HEK293T (cell line): Measurements from ENCODE around the gene SACS.

Experiments
- BHLHE40 ChIP-seq: fragments of 450-650 bp; IDR thresholded peaks from 2 replicates; pipeline ENCODE4 v1.6.1; 2016; ENCODE audit warnings: mild to moderate bottlenecking, moderate library complexity, borderline replicate concordance
- ELF4 ChIP-seq: fragments of 450-650 bp; IDR thresholded peaks from 2 replicates; pipeline ENCODE4 v1.6.1; 2017; ENCODE audit warnings: antibody characterized with exemption
- FOXK2 ChIP-seq: fragments of 450-650 bp; IDR thresholded peaks from 2 replicates; pipeline ENCODE4 v1.6.1; 2016; ENCODE audit warnings: mild to moderate bottlenecking
- FOXM1 ChIP-seq: fragments of 450-650 bp; IDR thresholded peaks from 2 replicates; pipeline ENCODE4 v1.6.1; 2017; ENCODE audit warnings: mild to moderate bottlenecking, borderline replicate concordance
- L3MBTL2 ChIP-seq: fragments of 450-650 bp; conservative IDR thresholded peaks from 2 replicates; pipeline ENCODE4 v1.6.1; 2016; ENCODE audit warnings: mild to moderate bottlenecking
- LEF1 ChIP-seq: fragments of 450-650 bp; IDR thresholded peaks from 2 replicates; pipeline ENCODE4 v1.6.1; 2017; ENCODE audit warnings: mild to moderate bottlenecking, borderline replicate concordance
- NFRKB ChIP-seq: fragments of 450-650 bp; IDR thresholded peaks from 2 replicates; pipeline ENCODE4 v1.6.1; 2016; ENCODE audit warnings: mild to moderate bottlenecking, moderate library complexity
- PKNOX1 ChIP-seq: fragments of 450-650 bp; IDR thresholded peaks from 2 replicates; pipeline ENCODE4 v1.6.1; 2016
- SP1 ChIP-seq: fragments of 450-650 bp; IDR thresholded peaks from 2 replicates; pipeline ENCODE4 v1.6.1; 2017
- SUZ12 ChIP-seq: fragments of 450-650 bp; IDR thresholded peaks from 2 replicates; pipeline ENCODE4 v1.6.1; 2016; ENCODE audit warnings: mild to moderate bottlenecking
- TARDBP ChIP-seq: fragments of 450-650 bp; IDR thresholded peaks from 2 replicates; pipeline ENCODE4 v1.6.1; 2016
- ZNF384 ChIP-seq: fragments of 450-650 bp; IDR thresholded peaks from 2 replicates; pipeline ENCODE4 v1.6.1; 2016

- TF ChIP-seq BHLHE40 (no peak), SUZ12 (no peak), L3MBTL2 (no peak), FOXK2 (no peak), FOXM1 (no peak), ZNF384 (no peak), LEF1 (no peak), SP1 (no peak), PKNOX1 (no peak), NFRKB (no peak), ELF4 (no peak), TARDBP (no peak)
Measured at GRCh38 chr13:23436680-23437079, 3.2 kb upstream of the SACS start.
